NCI-H2227 treated with DMSO at 0.1 percent for 48 hours (cell line): ENCODE results near the gene CRYBG3.

Experiments
- DNase-seq: peaks from one replicate; lab custom pipeline; 2025; lab: John Stamatoyannopoulos, UW

CRYBG3 gene

DNA sequence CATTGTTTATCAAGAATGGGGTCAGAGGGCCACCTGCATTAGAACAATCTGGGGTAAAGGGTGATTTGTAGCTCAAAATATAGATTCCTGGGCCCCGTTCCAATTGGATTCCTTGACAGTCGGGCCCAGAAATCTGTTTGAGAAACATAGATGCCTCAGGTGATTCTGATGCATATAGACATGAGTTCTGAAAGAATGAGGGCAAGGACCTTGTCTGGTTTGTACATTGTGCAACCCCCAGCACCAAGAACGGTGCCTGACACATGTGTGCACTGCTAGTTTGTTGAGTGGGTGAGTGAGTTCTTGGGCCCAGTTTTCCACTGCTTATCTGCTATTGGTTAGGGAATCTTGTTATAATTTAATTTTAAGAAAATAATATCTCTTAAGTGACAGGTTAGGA lies 16.6 kb downstream of the CRYBG3 start:
- DNase-seq, result no peak

DNA sequence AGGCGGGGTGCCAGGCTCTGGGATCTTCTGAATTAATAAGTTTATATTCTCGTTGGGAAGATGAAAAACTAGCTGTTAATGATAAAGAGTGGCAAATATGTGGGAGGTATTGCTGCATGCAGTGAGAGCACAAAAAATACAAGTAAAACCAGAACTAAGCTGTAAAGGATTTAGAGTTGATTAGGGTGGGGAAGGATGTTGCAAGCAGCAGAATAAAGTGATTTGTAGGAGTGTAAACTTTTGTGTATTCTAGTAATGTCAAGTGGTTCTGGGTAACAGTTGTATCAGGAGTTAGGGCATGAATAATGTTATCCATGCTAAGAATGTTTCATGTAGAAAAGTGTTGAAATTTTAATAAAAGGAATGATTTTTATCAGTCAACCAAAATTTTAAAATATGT lies 18.1 kb downstream of the CRYBG3 start:
- no peak for DNase-seq

DNA sequence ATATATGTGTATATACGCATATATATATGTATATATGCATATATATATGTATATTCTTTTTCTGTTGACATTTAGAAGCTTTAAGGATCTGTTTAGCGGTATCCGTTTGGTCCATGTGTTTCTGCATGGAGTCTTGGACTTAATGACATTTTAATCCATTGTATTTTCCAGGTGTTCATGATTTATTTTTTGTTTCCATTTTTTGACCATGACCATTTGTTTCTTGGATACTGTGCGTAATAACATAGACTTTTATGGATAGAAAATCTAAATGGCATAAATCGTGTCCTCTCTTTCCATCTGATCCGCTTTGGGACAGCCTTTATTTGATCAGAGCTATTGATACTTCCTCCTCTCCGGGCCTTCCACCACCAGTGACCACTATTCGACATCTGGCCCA lies 19.5 kb downstream of the CRYBG3 start:
- no peak for DNase-seq

DNA sequence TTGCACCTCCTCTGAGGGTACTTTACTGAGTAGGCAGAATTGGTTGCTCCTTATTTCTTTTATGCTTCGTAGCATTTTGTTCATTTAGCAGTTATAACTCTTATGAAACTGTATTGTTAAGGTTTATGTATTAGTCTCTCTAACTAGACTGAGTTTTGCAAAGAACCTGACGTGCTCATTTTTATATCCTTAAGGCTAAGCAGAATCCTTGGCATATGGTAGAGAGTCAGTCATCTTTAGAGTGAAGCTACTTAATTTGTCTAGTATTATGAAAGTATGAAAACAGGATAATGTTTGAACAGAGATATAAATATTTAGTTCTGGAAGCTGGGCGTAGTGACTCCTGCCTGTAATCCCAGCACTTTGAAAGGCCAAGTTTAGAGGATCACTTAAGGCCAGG lies 20.1 kb downstream of the CRYBG3 start:
- no peak for DNase-seq

DNA sequence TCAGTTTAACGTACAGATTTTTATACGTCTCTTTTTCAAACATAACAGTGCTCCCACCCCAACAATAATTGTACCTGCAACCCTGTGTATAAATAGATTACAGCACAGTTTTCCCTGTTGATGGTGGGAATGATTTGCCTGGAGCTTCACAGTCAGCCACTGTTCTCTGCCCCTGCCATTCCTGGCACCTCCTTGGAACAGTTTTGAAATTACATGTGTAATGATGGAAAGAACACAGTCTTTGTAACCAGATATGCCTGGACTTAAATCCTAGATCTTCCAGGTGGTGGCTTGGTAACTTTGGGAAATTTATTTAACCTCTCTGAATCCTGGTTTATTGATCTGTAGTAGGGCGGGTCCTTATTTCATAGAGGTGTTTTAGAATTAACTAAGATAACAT lies 27.0 kb downstream of the CRYBG3 start:
- DNase-seq, result no peak

DNA sequence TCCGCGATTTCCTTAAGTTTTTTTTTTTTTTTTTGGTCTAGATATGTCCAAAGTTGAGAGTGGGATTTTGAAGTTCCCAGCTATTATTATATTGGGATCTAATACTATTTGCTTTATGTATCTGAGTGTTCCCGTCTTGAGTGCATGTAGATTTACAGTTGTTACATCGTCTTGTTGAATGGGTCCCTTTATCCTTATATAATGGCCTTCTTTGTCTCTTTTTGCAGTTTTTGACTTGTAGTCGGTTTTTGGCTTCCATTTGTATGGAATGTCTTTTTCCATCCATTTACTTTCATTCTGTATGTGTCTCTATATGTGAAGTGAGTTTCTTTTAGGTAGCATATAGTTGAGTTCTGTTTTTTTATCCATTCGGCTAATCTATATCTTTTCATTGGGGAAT lies 35.6 kb downstream of the CRYBG3 start:
- no peak for DNase-seq

DNA sequence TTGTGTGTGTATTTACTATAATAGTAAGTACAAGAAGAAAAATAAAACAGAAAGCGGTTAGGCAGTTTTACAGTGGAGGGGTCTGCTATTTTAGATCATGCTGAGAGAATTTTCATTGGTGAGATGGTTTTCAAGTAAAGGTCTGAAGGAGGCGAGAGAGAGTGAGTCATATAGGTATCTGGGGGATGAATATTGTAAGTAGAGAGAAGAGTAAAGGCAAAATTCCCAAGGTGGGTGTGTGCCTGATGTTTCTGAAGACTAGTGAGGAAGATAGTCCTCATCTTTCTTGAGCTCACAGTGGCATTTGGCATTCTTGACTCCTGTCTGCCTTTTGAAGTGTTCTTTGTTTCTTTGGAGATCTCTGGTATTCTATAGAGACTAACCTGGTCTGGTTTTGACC lies 38.6 kb downstream of the CRYBG3 start:
- no peak for DNase-seq

DNA sequence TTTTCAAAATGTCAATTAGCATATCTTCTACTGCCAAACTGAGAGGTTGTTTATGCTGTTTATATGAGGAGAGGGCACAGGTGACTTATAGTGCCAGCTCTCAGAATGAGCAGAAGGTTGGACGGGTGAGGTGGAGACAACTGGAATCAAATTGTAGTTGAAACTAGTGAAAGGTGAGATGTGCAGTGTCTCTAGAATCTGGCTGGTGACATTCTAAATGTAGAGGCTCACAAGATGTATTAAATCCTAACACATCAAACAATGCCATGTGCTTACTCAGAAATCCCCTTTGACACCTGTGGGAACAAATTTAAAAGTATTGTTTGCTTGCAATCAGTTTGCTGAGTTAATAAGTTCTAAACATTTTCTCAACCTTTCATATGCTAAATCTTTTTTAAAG lies 40.8 kb downstream of the CRYBG3 start:
- no peak for DNase-seq

DNA sequence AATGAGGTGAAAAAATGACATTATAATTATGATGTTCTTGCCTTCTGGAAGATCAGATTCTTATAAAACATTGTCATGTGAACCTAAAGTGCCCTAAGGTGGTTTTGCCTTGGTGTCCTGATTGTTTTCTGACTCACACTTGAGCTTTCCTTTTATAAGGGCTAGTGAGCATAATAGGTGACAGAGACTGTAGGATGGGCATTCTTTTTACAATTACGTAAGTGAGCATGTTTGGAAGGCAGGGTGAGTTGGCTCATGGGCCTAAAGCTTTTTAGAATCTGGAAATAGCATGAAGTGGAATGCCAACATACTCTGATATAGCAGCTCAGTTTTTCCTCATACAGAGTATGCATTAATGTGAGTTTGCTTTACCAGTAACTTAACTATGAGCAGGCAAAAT lies 41.2 kb downstream of the CRYBG3 start:
- DNase-seq, result no peak

DNA sequence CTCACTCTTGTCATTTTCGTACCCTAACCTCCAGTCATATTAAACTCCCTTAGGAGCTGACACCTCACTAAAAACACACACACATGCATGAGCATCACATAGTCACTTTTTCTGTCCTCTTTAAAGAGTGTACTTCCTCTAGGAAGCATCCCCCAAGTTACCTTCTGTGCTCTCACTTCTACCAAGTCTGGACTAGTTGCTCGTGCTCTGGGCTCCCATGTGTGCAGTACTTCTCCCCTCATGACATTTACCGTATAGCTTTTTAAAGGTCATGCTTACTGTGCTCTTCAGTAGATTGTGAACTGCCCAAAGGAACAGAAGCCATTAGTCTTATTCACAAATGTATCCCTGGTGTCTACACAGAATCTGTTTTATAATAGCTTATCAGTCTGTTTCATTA lies 42.0 kb downstream of the CRYBG3 start:
- no peak for DNase-seq

DNA sequence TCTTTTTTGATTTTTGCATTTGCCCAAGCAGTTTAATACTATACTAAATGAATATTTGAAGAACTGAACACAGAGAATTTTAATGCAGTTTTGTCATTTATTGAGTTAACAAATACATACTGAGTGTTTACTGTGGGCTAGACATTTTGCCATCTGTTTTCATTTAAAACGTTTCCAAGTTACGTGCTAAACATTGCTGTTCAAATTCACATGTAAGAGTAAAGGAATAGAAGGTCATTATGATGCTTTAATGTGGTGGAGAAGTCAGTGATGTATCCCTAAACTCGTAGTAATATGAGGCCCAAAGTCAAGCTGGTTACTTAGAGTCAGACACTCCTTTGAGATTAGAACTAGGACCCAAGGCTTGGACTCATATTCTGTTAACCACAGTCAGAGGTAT lies 49.4 kb downstream of the CRYBG3 start:
- no peak for DNase-seq

DNA sequence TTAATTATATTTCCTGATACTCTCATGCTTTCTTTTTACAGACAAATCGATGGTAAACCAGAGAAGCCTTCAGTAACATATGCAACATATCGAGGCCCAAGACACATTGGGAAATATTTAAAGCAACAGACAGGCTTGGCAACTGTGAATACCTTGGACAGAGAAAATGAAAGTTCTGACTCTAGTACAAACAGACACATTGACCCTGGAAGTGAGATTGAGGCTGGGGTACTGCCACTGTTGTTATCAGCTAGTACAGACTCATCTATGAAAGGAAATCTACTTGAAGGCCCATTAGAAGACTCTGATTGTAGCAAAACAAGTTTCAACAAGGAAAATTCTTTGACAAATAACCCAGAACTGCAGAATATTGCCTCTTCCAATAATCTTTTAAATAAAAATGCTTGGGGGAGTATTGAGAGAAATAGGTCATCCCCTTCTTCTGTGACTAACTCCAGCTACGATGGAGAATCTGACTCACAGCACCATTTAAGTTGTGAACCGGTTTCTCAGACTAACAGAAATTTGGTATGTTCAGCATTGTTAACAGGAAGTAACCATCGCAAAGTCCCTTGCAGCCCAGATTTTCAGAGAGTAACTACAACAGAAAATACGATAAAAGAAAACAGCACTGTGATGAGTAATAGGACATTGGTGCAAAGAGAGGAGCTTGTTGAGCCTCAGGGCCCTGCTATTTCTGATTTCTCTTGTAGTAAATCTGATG lies 50.2 kb downstream of the CRYBG3 start:
- no peak for DNase-seq

DNA sequence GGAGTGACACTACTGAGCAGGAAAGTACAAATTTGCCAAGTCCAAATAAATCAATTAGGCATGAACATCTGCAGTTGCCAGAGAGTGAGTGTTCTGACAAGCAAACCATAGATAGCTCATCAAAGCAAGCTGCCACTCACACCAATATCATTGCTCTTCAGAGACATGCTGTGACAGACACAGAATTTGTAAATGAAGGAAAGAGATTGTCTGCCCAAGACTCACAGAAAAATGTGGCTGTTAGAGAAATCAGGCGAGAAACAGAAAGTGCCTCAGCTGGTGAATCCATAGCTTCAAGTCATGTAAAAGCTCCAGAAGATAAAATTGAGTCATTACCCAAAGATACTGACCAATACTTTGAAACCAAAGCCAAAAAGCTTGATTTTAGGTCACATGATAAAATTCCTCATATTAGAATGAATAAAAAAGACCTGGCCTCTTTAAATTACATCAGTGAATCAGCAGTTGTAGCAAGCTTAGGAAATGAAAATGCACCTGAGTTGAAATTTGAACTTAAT lies 50.8 kb downstream of the CRYBG3 start:
- no peak for DNase-seq

DNA sequence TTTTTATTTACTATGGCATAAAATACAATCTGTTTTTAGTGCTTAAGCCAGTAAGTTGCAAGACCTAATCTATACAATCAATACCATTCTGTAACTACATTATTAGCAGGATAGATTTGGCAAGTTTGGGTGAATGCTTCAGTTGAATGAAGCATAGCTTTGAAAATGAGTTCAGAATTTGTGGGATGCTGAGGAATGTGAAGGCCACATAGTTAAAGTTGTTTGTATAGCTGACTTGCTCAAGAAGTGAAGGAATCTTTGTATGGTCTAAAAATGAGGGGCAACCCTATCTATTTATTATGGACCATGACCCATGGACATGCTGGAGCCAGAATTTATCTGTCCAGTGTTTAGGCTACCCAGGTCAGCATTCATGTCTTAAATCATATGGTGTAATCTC lies 58.5 kb downstream of the CRYBG3 start:
- no peak for DNase-seq

DNA sequence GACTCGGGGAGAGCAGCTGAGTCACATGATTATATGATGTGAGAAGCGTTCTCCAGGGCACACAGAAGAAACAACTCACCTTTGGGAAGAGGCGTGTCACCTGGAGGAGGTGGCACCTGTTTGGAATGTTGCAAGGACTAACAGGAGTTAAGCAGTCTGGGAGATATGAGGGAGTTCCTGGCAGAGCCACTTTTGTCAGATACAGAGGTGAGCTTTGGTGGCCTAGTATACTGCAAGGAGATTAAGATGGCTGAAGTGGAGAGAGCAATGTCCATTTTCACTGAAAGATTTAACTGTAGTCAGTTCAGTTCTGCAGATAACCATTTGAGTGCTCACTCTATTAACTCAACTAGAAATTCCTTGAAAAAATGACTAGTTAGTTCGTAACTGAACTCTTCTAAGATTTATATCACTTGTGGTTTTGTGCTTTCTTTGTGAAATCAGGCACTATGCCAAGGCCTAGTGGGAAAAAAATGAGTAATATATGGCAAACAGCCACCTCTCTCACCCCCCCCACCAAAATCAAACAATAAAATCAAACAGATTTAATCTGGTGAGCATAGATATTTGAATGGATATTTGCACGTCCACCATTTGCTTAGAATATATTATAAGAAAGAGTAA lies 61.3 kb downstream of the CRYBG3 start:
- no peak for DNase-seq

DNA sequence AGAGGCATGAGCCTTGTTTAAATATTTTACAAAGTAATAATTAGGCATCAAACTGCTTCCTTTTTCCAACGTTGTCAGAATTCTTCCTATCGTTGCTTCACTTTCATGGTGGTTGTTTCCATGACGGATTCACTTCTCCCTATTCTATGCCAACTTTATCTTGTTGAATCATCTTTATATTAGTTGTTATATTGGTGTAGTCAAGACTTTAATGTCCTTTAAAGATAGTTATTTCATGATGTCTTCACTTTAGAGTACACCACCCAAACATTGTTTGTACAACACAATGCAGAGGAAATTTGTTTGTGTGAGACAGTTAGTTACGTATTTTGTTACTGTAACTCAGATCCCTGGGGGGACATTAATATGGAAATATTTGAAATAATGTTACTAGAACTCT lies 61.9 kb downstream of the CRYBG3 start:
- no peak for DNase-seq

DNA sequence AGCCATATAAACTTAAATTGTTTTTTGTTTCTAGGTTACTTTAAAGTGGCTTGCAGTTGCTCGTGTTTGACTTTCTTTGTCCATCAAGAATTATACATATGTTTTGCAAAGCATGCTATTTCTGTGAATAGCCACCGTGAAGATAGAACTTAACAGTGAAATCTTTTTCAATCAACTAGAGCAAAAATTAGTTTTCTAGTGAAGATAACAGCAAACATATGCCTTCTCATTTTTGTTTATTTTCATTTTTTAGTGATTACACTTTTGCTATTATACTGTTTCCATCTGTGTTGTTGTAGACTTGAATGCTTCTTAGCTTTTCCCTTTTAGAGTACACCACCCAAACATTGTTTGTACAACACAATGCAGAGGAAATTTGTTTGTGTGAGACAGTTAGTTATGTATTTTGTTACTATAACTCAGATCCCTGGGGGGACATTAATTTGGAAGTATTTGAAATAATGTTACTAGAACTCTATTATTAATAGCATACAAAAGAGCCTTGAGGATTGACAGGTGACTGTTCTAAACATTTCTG lies 62.8 kb downstream of the CRYBG3 start:
- no peak for DNase-seq

DNA sequence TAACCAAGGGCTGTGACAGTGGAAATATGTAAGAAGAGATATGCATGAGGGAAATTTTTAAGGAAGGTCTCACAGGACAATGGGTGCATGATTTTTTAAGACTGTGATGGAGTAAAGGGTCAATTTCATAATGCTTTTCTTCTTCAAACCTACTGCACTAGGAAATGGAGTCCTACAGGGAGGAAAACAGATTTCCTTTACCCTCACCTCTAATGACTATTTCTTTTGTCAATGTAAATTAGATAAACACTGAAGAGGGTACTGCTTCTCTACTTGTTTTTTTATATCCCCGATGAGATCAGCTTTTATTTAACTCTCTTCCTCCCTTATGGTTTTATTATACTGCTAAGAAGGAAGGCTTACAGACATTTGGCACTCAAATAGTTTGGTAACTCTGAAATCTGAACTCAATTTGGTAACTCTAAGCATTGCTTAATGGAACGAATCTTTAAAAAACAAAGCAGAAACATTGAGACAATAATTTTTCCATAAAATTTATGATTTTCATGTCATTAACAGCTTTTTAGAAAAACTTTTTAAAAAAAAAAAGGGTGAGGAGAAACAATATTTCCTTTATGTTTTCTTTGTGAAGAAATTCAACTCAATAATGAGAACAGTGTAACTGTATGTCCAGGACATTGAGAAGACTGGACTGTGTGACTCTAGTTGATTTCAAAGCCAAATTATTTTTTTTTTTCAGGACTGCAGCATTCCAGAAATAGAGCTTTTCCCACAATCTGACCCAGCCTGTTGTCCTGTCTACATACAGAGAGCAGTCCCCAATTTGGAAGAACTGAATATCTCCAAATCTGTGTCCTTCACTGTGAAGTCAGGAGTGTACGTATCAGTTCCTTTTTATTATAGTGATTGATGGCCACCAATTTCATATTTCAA lies 64.4 kb downstream of the CRYBG3 start:
- no peak for DNase-seq

DNA sequence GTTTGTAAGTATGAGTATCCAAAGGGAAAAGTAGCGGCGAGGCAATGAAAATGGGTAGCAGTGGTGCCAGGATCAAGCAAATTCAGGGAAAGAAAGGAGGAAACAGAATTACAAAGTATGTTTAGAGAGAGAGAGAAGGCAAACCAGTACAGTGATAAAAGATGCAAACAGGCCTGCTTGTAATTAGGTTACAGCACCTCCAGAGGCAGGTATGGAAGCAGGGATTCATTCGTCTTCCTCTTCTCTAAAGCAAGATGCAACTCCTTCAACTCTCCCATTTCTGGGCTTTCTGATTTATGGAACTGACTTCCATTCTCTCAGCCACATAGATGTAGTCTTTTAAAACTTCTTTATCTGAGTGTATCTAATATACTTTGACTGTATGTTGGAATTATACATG lies 68.0 kb downstream of the CRYBG3 start:
- no peak for DNase-seq

DNA sequence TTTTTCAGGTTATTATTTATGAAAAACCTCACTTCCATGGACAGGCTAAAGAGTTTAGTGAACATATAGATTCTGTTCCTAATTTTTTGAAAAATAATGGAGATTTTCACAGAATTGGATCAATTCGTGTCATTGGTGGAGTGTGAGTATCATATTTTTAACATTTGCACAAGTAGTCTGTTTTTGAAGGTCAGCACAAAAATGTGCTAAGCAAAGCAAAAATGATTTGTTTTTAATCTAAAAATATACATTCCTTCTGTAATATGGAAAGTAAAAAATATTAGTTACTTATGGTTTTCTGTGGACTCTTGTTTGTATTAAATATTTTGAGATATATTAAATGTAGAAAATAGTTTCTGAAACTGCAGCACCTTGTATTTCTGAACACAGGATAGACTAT lies 71.0 kb downstream of the CRYBG3 start:
- DNase-seq, result no peak

DNA sequence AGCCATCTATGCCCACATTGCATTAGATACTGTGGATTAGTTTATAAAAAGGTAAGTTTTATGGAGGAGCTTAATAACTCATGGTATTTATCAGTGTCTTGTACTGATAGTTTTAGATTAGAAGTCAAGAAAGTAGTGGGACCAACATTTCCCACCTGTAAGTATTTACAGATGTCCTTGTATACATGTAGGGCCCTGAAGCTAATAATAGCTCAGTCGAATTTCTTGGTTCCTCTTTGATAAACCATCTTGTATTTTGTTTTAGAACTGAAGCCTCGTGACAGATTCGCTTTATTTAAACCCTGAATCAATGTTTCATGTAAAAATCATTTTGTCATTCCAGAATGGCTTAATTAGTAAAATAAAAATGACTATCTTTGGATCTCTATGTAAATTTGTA lies 73.4 kb downstream of the CRYBG3 start:
- DNase-seq, result no peak

DNA sequence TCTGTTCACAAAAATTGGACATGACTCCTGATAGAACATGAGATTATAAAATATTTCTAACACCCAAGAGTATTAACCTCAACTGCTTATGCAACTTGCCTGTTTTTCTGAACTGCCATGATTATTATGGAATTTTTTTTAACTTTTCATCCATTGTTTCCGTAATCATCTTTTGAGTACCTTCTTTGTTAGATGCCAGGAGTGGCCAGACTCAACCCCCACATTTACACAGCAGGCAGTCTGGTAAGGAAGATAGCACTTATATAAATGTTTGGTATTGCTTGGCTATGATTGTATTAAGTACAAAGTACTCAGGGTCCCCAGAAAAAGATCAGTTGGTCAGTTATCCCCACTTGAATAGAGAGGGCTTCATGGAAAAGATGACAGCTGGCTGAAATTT lies 74.3 kb downstream of the CRYBG3 start:
- DNase-seq, result peak; percentile 74

DNA sequence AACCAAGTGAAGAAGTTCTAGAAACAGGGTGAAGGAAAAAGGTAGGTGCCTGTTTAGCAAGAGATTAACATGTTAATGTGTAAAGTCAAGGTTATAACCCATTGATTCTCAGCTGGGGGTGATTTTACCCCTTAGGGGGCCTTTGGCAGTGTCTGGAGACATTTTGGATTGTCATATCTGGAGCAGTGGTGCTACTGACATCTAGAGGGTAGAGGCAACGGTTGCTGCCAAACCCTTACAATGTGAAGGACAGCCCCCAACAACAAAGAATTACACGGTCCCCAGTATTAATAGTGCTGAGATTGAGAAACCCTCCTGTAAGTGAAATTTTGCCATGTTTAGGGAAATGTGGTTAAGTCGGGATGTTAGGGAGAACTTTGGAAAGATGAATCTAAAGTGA lies 74.7 kb downstream of the CRYBG3 start:
- no peak for DNase-seq
